Measurements from ENCODE around the gene RPLP1.

Gene RPLP1

DNA sequence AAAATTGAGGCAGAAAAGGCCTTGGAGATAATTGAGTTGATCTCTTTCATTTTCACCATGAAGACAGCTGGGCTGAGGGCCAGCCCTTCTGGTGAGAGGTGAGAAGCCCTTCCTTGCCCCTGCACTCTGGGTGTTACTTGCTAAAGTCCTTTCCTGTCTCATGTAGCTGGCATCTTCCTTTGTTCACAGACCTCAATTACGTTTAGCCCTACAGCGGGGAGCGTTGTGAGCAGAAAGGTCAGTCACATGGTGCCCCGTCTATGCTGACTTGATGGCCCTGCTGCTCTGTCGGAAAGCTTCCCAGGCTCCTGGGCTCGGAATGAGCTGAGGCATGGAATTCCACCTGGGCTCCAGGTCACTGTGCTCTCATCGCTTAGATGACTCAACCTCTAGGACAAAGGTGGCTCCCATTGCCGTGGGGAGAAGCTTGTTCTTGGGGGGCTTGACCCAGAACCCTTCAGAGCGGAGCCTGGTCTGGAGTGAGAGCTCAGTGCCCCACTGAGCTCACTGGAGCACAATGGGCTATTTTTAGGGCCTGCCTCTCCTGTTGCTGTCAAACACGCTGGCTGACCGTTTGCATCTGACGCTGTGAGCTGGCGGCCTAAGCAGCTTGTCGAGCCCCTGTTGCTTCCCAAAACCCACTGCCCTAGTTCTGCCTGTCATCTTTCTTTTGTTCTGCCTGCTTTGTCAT lies 47.0 kb downstream of the RPLP1 start:
- DNase-seq, result no peak

- DNase-seq, result no peak
Measured at GRCh38 chr15:69500339-69500738, 47.7 kb downstream of the RPLP1 start.

GRCh38 chr15:69501456-69501855 lies 48.8 kb downstream of the RPLP1 start:
- DNase-seq, result no peak

GRCh38 chr15:69502470-69503045 lies 49.9 kb downstream of the RPLP1 start:
- DNase-seq, result no peak

GRCh38 chr15:69504352-69505040 lies 51.9 kb downstream of the RPLP1 start:
- DNase-seq, result no peak

Measured in activated CD4-positive, alpha-beta T cell treated with anti-CD3 and anti-CD28 coated beads, Interleukin-10, Interleukin-2, amounts not matched to agents 100 ng/mL and 50 ng/mL, durations not matched to agents 16 hours and 8 hours (primary cell).